HG03095 (cell line): Measurements from ENCODE around the gene LRMDA.

ENCODE experiments used
- ATAC-seq: cut with Tn5 transposase; IDR thresholded peaks from one replicate; pipeline ENCODE4 v1.9.1; 2021; ENCODE audit warnings: moderate library complexity; ENCODE audit not compliant: unreplicated experiment

The LRMDA gene

DNA sequence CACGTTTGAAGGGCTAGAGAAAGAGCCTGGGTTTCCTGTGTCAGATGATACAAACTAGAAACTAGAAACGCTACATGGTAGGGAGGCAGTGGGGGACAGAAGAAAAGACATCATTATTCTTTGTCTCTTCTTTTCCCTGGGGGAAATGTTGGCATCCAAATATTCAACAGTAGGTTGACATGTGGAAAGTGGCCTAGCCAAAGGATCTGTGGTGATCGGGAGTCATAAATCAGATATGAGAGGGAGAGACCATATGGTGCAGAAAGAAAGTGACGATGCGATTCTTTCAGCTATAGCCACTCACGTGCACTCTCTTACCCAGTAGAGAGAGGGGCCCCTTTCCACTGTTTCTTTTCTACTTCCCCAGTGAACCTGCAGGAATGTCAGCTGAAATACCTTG is 964.7 kb downstream of the LRMDA start:
- ATAC-seq, result no peak

DNA sequence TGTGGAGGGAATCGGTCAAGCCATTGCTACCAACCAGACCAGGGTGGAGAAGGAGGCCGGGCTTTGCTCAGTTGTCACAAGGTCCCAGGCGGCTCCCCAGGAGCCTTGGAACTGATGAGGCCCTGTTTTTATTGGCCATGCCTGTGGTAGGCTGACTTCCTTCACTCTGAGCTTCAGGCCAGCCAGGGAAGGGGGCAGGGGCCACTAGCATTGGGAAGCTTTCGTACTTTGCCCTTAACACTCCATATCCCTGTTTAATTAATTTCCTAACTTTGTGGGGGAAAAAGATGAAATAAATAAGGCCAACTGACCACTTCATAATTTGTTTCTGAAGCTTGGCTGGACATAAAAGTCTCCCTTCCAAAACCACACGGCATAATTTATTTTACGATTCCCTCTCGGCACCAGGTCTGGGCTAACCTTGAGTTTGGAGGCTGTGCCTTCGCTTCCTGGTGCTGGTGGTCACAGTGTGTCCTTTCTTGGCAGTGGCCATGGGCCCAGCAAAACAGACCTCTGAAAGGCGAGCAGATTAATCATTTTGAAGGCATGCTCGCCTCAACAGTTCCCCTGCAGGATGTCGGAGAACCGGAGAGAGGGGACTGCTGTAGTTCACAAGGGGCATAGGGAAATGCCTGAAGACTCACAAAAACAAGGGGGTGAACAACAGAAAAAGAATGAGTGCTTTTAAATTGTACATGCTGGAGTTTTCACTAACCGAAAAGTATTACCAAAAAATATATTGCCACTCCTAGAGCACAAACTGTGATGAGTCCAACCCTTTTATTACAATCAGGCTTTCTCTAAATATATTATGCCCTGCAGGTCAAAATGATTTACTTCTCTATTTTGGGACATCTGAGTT is 966.0 kb downstream of the LRMDA start:
- no peak for ATAC-seq

DNA sequence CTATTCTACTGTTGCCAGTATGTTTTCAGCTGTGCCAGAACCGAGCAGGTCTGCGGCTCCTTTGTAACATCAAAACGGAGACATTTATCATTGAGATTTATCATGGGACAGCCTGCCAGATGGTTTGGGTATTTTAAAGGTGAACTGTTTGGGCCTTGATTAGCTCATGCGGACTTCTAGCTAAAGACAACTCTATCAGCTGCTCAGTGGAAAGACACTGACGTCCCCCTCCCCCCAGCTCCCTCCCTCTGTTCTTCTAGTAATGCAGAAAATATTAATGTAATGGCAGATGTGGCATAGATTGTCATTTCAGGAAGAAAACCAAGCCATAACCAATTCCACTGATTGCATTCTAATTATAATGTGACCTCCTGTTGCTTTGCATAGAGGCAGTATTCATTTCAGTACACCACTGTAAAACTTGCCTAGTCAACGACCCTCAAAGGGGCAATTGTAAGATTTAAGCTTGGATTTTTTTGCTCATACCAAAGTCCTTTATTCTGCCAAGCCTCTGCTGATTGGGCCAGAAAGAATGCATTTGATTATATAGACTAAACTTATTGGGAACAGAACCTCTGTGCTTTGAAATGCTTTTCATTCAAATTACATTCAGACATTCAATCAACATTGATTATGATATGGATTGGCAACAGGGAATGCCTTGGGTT is 966.8 kb downstream of the LRMDA start:
- ATAC-seq, result no peak

GRCh38 chr10:76399226-76399625 is 967.8 kb downstream of the LRMDA start:
- ATAC-seq, result no peak

- no peak for ATAC-seq
Measured at GRCh38 chr10:76401006-76401405, 969.6 kb downstream of the LRMDA start.

DNA sequence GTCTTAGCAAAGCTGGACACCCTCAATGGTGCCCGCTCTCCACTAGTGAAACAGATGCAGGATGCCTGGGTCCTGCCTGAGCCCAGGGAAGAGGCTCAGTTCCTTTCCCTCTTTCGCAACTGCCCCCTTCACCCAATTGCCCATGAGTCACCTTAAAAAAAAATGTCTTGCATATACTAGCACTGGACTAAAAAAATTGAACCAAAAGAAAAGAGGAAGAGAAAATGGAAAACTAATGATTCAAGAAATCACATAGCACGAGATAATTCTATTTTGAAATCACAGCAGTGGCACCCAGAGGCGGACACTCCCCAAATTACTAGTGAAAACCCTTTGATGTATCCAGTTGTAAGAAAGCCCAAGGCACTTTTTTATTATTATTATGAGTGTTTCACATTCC is 972.5 kb downstream of the LRMDA start:
- no peak for ATAC-seq

DNA sequence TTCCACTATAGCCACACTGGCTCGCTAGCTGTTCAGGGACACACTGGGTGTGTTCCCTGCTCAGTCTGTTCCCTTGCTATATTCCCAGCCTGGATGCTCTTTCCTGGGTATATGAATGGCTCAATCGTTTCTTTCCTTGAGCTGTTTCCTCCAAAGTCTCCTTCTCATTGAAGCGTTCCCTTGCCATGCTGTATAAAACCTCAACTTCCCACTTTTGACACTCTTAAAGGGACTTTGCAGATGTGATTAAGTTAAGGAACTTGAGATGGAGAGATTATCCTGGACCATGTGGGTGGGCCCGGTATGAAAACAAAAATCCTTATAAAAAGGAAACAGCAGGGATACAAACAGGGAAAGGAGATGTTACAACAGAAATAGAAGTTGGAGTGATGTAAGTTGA is 973.1 kb downstream of the LRMDA start:
- no peak for ATAC-seq

- ATAC-seq, result no peak
Measured at GRCh38 chr10:76405922-76406321, 974.5 kb downstream of the LRMDA start.

GRCh38 chr10:76408646-76409045 is 977.2 kb downstream of the LRMDA start:
- ATAC-seq, result no peak

GRCh38 chr10:76411729-76412435 is 980.5 kb downstream of the LRMDA start:
- ATAC-seq, result no peak

GRCh38 chr10:76415554-76415953 is 984.1 kb downstream of the LRMDA start:
- no peak for ATAC-seq

DNA sequence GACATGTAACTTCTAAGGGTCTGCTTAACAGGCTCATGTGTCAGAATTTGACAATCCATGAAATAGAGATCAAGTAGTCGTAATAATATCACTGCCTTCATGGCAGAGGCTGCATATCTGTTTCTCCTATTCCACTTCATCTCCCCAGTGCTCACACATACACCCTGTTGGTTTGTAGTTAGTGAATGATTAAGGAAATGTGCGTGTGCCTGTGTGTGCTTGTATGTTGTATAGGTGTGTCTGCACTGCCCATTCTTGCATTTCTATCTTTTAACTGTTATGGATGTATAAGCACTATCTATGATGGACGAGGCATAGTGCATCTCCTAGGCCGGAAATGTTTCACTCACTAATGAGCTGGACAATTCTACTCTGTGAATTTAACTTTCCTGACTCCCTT is 985.2 kb downstream of the LRMDA start:
- ATAC-seq, result no peak

- no peak for ATAC-seq
Measured at GRCh38 chr10:76420725-76421124, 989.3 kb downstream of the LRMDA start.

DNA sequence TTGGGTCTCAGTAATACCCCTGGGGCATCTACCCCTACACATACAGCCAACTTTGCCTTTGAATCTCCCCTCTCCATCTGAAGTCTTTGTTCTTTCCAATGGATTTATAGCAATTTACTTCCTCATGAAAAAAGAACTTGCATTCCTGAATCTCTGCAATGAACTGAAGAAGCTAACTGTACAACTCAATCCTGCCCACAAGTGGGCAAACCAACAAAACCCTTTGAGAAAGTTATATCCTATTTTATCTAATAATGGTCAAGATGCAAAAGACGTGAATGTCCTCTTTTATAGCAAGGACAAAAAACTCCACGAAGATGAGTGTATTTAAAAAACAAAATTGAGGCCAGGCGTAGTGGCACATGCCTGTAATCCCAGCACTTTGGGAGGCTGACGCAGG is 991.3 kb downstream of the LRMDA start:
- ATAC-seq, result no peak

- ATAC-seq, result no peak
Measured at GRCh38 chr10:76428551-76429367, 997.3 kb downstream of the LRMDA start.

GRCh38 chr10:76429368-76430060 is 998.1 kb downstream of the LRMDA start:
- no peak for ATAC-seq

DNA sequence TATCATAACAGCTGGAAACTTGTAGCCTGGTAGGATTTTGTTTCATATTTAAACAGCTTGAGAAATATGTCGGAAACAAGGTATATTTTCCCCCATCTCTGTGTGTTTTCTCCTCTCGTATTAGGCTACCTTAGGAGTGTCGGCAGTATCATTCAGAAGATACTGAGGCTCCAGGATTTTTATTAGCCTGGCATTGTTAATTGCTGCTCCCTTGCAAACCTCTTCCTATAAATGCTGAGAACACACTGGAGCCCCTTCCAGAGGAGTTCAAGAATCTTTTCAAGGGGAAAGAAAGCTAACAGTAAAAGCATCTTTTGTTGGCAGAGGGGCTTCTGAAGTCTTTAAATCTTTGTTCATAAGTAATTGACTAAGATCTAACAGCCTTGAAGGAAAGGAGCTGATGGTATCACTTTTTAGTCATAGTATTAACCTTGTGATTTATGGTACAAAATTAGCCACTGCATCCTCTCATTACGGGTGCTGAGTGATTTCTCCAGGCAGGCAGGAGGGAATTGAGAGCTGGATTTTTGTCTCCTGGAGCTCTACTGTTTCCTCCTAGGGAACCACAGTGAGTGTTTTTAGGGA is 998.7 kb downstream of the LRMDA start:
- no peak for ATAC-seq

DNA sequence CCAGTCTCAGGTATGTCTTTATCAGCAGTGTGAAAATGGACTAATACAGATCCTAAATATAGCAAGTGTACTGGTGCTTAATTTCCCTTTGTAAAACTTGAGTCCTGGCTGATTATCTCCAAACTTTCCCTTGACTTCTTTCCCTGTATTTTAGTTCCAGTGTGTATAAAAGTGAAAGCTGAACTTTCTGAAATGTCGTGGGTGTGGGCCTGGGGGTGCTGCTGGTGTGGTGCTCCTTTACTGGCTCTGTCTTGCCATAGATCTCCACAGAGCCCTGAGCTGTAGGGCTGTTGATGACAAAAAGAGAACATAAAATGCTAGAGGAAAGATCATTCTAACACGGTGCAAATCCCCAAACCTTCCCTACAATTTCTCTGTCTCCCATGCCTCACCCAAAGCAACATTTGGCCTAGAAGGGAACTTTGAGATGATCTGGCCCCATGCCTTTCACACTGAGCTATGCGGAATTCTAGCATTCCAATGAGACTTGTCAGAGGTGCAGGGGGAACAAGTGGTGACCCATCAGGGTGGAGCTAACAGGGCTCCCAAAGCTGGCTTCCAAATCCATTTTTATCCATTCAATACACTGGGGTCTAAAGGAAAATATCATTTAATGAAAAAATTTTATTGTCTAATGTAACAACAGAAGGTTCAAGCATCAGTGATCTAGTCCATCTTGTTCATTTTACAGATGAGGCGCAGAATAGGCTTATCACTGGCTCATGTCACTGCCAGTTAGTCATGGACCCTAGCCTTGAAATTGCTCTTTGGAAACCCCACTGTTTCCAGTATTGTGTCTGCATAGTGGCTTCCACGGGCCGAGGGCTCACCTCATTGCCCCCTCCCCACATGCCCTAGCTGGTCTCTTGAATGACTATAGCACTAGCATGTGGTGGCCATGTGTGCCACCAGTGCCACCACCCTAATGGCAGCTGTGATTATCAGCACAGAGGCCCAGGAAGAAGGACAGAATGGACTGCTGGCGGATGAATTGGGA is 1000.9 kb downstream of the LRMDA start:
- ATAC-seq, result no peak
